ENCODE data around the gene PTGFR. TPM values are rescaled to one million over a fixed set of nuclear protein-coding genes. Genes with fewer than 3 reads are reported as not detected.

Gene PTGFR
- total and polyA plus RNA-seq, 4 donors, result 0.05 to 0.67 (median 0.40) TPM

DNA sequence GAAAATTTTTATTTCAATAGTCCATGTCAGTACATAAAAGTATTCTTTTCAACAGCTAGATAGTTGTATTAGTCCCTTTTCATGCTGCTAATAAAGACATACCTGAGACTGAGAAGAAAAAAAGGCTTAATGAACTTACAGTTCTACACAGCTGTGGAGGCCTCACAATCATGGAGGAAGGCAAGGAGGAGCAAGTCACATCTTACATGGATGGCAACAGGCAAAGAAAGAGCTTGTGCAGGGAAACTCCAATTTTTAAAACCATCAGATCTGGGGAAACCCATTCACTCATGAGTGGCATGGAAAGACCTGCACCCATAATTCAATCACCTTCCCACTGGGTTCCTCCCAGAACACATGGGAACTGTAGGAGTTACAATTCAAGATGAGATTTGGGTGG is 50.7 kb downstream of the PTGFR start (continued):
- TF ChIP-seq, protein P1, sequence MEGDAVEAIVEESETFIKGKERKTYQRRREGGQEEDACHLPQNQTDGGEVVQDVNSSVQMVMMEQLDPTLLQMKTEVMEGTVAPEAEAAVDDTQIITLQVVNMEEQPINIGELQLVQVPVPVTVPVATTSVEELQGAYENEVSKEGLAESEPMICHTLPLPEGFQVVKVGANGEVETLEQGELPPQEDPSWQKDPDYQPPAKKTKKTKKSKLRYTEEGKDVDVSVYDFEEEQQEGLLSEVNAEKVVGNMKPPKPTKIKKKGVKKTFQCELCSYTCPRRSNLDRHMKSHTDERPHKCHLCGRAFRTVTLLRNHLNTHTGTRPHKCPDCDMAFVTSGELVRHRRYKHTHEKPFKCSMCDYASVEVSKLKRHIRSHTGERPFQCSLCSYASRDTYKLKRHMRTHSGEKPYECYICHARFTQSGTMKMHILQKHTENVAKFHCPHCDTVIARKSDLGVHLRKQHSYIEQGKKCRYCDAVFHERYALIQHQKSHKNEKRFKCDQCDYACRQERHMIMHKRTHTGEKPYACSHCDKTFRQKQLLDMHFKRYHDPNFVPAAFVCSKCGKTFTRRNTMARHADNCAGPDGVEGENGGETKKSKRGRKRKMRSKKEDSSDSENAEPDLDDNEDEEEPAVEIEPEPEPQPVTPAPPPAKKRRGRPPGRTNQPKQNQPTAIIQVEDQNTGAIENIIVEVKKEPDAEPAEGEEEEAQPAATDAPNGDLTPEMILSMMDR (IDR thresholded peaks at IDR 0.05; ENCODE audit: low read depth, low read length, missing input control), result no peak

DNA sequence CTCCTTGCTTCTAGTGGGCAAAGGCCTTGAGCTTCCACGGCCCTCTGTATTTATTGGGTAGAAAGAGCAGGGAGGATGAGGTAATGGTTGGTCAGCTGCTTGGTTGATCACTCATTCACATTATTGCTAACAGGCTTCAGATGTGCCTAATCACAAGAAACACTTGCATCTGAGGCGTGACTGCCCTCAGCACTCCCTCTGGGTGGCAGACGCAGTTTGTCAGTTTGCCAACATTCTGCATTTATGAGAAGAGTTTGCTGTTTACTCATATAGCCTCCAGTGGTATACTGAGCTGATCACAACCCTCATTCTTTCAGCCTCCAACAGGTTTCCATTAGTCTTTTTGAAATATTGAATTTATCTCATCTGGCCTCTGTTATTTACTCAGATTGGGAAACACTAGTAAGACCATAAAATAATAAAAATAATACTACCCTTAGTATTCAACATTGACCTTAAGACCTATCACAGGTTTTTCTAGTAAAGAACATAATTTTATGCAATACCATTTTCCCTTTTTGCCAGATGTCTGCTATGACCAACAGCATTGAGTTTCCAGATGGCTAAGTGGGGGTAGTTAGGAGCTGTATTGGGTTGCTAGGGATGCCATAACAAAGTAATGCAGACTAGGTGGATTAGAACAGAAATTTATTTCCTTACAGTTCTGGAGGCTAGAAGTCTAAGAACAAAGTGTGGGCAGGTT is 53.3 kb downstream of the PTGFR start:
- TF ChIP-seq YY1 (IDR thresholded peaks at IDR 0.05) (no peak), FOXA1 (IDR thresholded peaks at IDR 0.05) (no peak), NR2F2 (IDR thresholded peaks at IDR 0.05) (no peak), RXRA (IDR thresholded peaks at IDR 0.05) (no peak)
- TF ChIP-seq, protein P2, sequence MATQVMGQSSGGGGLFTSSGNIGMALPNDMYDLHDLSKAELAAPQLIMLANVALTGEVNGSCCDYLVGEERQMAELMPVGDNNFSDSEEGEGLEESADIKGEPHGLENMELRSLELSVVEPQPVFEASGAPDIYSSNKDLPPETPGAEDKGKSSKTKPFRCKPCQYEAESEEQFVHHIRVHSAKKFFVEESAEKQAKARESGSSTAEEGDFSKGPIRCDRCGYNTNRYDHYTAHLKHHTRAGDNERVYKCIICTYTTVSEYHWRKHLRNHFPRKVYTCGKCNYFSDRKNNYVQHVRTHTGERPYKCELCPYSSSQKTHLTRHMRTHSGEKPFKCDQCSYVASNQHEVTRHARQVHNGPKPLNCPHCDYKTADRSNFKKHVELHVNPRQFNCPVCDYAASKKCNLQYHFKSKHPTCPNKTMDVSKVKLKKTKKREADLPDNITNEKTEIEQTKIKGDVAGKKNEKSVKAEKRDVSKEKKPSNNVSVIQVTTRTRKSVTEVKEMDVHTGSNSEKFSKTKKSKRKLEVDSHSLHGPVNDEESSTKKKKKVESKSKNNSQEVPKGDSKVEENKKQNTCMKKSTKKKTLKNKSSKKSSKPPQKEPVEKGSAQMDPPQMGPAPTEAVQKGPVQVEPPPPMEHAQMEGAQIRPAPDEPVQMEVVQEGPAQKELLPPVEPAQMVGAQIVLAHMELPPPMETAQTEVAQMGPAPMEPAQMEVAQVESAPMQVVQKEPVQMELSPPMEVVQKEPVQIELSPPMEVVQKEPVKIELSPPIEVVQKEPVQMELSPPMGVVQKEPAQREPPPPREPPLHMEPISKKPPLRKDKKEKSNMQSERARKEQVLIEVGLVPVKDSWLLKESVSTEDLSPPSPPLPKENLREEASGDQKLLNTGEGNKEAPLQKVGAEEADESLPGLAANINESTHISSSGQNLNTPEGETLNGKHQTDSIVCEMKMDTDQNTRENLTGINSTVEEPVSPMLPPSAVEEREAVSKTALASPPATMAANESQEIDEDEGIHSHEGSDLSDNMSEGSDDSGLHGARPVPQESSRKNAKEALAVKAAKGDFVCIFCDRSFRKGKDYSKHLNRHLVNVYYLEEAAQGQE (IDR thresholded peaks at IDR 0.05), result no peak
- Histone ChIP-seq H3K27me3 (ENCODE audit: control insufficient read depth in 4 of 4, insufficient read depth in 4 of 4, low read length in 3 of 4) (no peaks in the 10 kb centered on the region), H3K4me3 (ENCODE audit: low read depth in 1 of 3, low read length in 3 of 3) (no peak overlapping the region), H3K9me3 (ENCODE audit: control insufficient read depth in 4 of 4, low read length in 3 of 4) (no peaks in the 10 kb centered on the region), H3K27ac (ENCODE audit: low read depth in 1 of 2, low read length in 2 of 2) (no peak overlapping the region), H3K4me1 (ENCODE audit: control insufficient read depth in 4 of 4, insufficient read depth in 4 of 4, low read length in 3 of 4) (no peaks in the 10 kb centered on the region), H3K36me3 (ENCODE audit: control insufficient read depth in 4 of 4, insufficient read depth in 3 of 4, low read depth in 1 of 4, low read length in 3 of 4) (no peaks in the 10 kb centered on the region), H3K9ac (ENCODE audit: low read depth in 1 of 2, low read length in 2 of 2) (no peak overlapping the region)
- 78% methylated on average over 3 of the region's 3 CpGs for WGBS
- no peak for DNase-seq (ENCODE audit: low spot score)

DNA sequence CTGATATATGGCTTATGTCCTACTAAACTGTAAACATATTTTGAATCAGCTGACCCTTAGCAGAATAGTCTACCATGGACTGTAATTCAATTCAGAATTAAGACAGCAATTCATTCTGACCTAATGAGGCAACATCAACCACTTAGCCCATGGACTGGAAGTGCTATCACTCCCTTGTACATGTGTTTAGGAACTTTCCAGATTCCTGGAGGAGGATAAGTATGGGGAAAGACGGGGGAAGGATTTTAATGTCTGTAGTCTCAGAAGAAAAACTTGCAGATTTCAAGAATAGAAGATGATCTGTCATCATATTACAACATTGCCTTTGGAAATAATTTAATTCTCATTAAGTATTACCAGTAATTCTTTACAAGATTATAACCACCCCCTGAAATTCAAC is 56.3 kb downstream of the PTGFR start:
- WGBS, result 43% methylated on average over 1 of the region's 1 CpG
- TF ChIP-seq, protein P3, sequence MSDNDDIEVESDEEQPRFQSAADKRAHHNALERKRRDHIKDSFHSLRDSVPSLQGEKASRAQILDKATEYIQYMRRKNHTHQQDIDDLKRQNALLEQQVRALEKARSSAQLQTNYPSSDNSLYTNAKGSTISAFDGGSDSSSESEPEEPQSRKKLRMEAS (IDR thresholded peaks at IDR 0.05), result no peak
- TF ChIP-seq HNF4A (conservative IDR thresholded peaks at IDR 0.05), result no peak
- TF ChIP-seq SP1 (IDR thresholded peaks at IDR 0.05), result no peak
- TF ChIP-seq JUND (IDR thresholded peaks at IDR 0.05), result no peak
- TF ChIP-seq, protein P2 (IDR thresholded peaks at IDR 0.05), result no peak
- TF ChIP-seq RXRA (IDR thresholded peaks at IDR 0.05), result no peak
- no peak for TF ChIP-seq NR2F2 (IDR thresholded peaks at IDR 0.05)
- TF ChIP-seq, protein P1 (IDR thresholded peaks at IDR 0.05; ENCODE audit: low read depth, low read length, missing input control), result no peak
- no peak for TF ChIP-seq HNF4G (IDR thresholded peaks at IDR 0.05)
- TF ChIP-seq, protein P4, sequence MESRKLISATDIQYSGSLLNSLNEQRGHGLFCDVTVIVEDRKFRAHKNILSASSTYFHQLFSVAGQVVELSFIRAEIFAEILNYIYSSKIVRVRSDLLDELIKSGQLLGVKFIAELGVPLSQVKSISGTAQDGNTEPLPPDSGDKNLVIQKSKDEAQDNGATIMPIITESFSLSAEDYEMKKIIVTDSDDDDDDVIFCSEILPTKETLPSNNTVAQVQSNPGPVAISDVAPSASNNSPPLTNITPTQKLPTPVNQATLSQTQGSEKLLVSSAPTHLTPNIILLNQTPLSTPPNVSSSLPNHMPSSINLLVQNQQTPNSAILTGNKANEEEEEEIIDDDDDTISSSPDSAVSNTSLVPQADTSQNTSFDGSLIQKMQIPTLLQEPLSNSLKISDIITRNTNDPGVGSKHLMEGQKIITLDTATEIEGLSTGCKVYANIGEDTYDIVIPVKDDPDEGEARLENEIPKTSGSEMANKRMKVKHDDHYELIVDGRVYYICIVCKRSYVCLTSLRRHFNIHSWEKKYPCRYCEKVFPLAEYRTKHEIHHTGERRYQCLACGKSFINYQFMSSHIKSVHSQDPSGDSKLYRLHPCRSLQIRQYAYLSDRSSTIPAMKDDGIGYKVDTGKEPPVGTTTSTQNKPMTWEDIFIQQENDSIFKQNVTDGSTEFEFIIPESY (IDR thresholded peaks at IDR 0.05), result no peak
- TF ChIP-seq FOXA2 (IDR thresholded peaks at IDR 0.05), result no peak
- TF ChIP-seq, protein P5, sequence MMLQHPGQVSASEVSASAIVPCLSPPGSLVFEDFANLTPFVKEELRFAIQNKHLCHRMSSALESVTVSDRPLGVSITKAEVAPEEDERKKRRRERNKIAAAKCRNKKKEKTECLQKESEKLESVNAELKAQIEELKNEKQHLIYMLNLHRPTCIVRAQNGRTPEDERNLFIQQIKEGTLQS (IDR thresholded peaks at IDR 0.05), result no peak
- no peak for TF ChIP-seq EGR1 (IDR thresholded peaks at IDR 0.05; ENCODE audit: low read depth in 2 of 2)
- TF ChIP-seq YY1 (IDR thresholded peaks at IDR 0.05), result no peak
- TF ChIP-seq FOXA1 (IDR thresholded peaks at IDR 0.05), result no peak

More for the DNA sequence above, 56.3 kb downstream of the PTGFR start:
- Histone ChIP-seq H3K4me1 (ENCODE audit: control insufficient read depth in 4 of 4, insufficient read depth in 4 of 4, low read length in 3 of 4) (no peaks in the 10 kb centered on the region), H3K36me3 (ENCODE audit: control insufficient read depth in 4 of 4, insufficient read depth in 3 of 4, low read depth in 1 of 4, low read length in 3 of 4) (no peaks in the 10 kb centered on the region), H3K27ac (ENCODE audit: low read depth in 1 of 2, low read length in 2 of 2) (no peak overlapping the region), H3K9ac (ENCODE audit: low read depth in 1 of 2, low read length in 2 of 2) (no peak overlapping the region), H3K4me3 (ENCODE audit: low read depth in 1 of 3, low read length in 3 of 3) (no peak overlapping the region), H3K27me3 (ENCODE audit: control insufficient read depth in 4 of 4, insufficient read depth in 4 of 4, low read length in 3 of 4) (no peaks in the 10 kb centered on the region), H3K9me3 (ENCODE audit: control insufficient read depth in 4 of 4, low read length in 3 of 4) (peaks cover 0 to 6% (median 3%) of the 10 kb centered on the region in 4 donors)
- no peak for DNase-seq (ENCODE audit: low spot score)
